ENCODE data around the gene TMEM31.

DNA sequence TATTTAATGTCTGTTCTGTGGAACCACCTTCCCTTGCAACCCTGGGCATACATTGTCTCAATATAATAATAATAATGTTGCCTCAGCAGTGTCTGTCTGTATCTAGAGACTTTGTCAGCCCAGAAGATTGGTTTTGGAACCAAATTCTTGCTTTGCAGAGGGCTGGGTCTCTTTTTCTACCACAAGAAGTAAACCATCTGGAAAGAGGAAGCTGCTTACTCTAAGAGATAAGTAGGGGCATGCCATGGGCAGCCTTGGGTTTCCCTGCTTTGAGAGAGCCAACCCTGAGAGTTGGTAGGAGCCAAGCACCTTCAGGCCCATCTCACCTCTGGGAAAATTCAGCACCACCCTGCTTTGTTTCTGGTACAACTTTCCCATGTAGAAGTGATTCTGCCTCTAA lies 27.0 kb downstream of the TMEM31 start:
- TF ChIP-seq, protein P1, sequence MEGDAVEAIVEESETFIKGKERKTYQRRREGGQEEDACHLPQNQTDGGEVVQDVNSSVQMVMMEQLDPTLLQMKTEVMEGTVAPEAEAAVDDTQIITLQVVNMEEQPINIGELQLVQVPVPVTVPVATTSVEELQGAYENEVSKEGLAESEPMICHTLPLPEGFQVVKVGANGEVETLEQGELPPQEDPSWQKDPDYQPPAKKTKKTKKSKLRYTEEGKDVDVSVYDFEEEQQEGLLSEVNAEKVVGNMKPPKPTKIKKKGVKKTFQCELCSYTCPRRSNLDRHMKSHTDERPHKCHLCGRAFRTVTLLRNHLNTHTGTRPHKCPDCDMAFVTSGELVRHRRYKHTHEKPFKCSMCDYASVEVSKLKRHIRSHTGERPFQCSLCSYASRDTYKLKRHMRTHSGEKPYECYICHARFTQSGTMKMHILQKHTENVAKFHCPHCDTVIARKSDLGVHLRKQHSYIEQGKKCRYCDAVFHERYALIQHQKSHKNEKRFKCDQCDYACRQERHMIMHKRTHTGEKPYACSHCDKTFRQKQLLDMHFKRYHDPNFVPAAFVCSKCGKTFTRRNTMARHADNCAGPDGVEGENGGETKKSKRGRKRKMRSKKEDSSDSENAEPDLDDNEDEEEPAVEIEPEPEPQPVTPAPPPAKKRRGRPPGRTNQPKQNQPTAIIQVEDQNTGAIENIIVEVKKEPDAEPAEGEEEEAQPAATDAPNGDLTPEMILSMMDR (conservative IDR thresholded peaks at IDR 0.05 in 1 of 2, IDR thresholded peaks at IDR 0.05 in 1 of 2; ENCODE audit: extremely low read depth in 1 of 2, insufficient read depth in 1 of 2, low read depth in 1 of 2, low read length in 2 of 2) = no peak
- TF ChIP-seq EZH2 (IDR thresholded peaks at IDR 0.05; ENCODE audit: borderline replicate concordance, low read length) = no peak
